ENCODE data around the gene PTHLH. TPM values are rescaled to one million over a fixed set of nuclear protein-coding genes. Genes with fewer than 3 reads are reported as not detected.
A peak's percentile ranks its signal among the peaks of the same experiment; 100 is the strongest.

The PTHLH gene
- total RNA-seq, 1 experiment from 2014 or later = 1.6 TPM

GRCh38 chr12:27951898-27952297 is 20.6 kb downstream of the PTHLH start:
- Histone ChIP-seq H3K9me3 (ENCODE audit: insufficient read depth, low read depth) (no peaks in the 10 kb centered on the region), H3K36me3 (ENCODE audit: low read depth) (no peaks in the 10 kb centered on the region), H3K4me1 (replicated peaks; ENCODE audit: insufficient read depth) (no peaks in the 10 kb centered on the region), H3F3A (ENCODE audit: insufficient read depth, low read depth) (no peaks in the 10 kb centered on the region), H3K4me2 (no peak overlapping the region), H3K4me3 (no peak overlapping the region), H3K79me2 (ENCODE audit: low read depth) (no peaks in the 10 kb centered on the region), H3K27me3 (ENCODE audit: insufficient read depth, low read depth) (no peaks in the 10 kb centered on the region), H3K27ac (no peak overlapping the region), H2AFZ (no peak overlapping the region), H3K9me2 (ENCODE audit: insufficient read depth) (no peaks in the 10 kb centered on the region), H4K20me1 (ENCODE audit: insufficient read depth) (no peaks in the 10 kb centered on the region)
- ChIA-PET CTCF (no interaction called here), POLR2A (ENCODE audit: unreplicated experiment) (interaction anchor here (0.6 kb wide), 1 partner anchor 11 kb away, joined by 9 read pairs; no protein-coding TSS in a partner anchor)
- no TSS peak for BruUV-seq (replicated peaks)
- intact Hi-C loops (cut with micrococcal nuclease; ENCODE audit: unreplicated experiment) = no loop called here
- no peak for DNase-seq
- no peak for TF ChIP-seq EZH2 (IDR thresholded peaks at IDR 0.05; ENCODE audit: low read depth)
- no peak for TF ChIP-seq CTCF (conservative IDR thresholded peaks at IDR 0.05)

GRCh38 chr12:27946421-27946820 is 26.1 kb downstream of the PTHLH start:
- no peaks in the 10 kb centered on the region for H3K9me2 ChIP-seq (ENCODE audit: insufficient read depth)
- no TSS peak for BruUV-seq (replicated peaks)
- no peak overlapping the region for H3K27ac ChIP-seq
- H2AFZ ChIP-seq = no peak overlapping the region
- ChIA-PET CTCF (no interaction called here), POLR2A (ENCODE audit: unreplicated experiment) (interaction anchor here (0.6 kb wide), 1 partner anchor 236 kb away, joined by 3 read pairs; no protein-coding TSS in a partner anchor)
- H3K4me1 ChIP-seq (replicated peaks; ENCODE audit: insufficient read depth) = no peaks in the 10 kb centered on the region
- no peak for DNase-seq
- no peaks in the 10 kb centered on the region for H3F3A ChIP-seq (ENCODE audit: insufficient read depth, low read depth)
- TF ChIP-seq EZH2 (IDR thresholded peaks at IDR 0.05; ENCODE audit: low read depth) (no peak), CTCF (conservative IDR thresholded peaks at IDR 0.05) (no peak)
- no peaks in the 10 kb centered on the region for H3K79me2 ChIP-seq (ENCODE audit: low read depth)
- intact Hi-C loops (cut with micrococcal nuclease; ENCODE audit: unreplicated experiment) = no loop called here
- no peaks in the 10 kb centered on the region for H4K20me1 ChIP-seq (ENCODE audit: insufficient read depth)
- H3K36me3 ChIP-seq (ENCODE audit: low read depth) = 0 out of 2 replicates have a peak, but pooled peaks cover 4% of the 10 kb centered on the region
- H3K9me3 ChIP-seq (ENCODE audit: insufficient read depth, low read depth) = no peaks in the 10 kb centered on the region
- no peak overlapping the region for H3K4me3 ChIP-seq
- H3K4me2 ChIP-seq = no peak overlapping the region
- H3K27me3 ChIP-seq (ENCODE audit: insufficient read depth, low read depth) = no peaks in the 10 kb centered on the region

- TF ChIP-seq CTCF (conservative IDR thresholded peaks at IDR 0.05) (peak; percentile 87), EZH2 (IDR thresholded peaks at IDR 0.05; ENCODE audit: low read depth) (no peak)
- Histone ChIP-seq H3K4me1 (replicated peaks; ENCODE audit: insufficient read depth) (no peaks in the 10 kb centered on the region), H3K9me3 (ENCODE audit: insufficient read depth, low read depth) (no peaks in the 10 kb centered on the region), H4K20me1 (ENCODE audit: insufficient read depth) (no peaks in the 10 kb centered on the region), H3K27ac (no peak overlapping the region), H3K27me3 (ENCODE audit: insufficient read depth, low read depth) (no peaks in the 10 kb centered on the region), H3K36me3 (ENCODE audit: low read depth) (no peaks in the 10 kb centered on the region), H3K4me2 (no peak overlapping the region), H3F3A (ENCODE audit: insufficient read depth, low read depth) (no peaks in the 10 kb centered on the region; the same call in 1 of the 2 replicates), H2AFZ (no peak overlapping the region), H3K4me3 (no peak overlapping the region), H3K9me2 (ENCODE audit: insufficient read depth) (no peaks in the 10 kb centered on the region), H3K79me2 (ENCODE audit: low read depth) (no peaks in the 10 kb centered on the region)
- intact Hi-C loops (cut with micrococcal nuclease; ENCODE audit: unreplicated experiment) = loop anchor here (1.0 kb wide), 1 partner anchor 208 kb away; no protein-coding TSS in a partner anchor
- CTCF ChIA-PET = interaction anchor here (0.6 to 1.2 kb wide), 3 partner anchors 29 to 208 kb away, joined by 3 to 5 read pairs (median 4); no protein-coding TSS in a partner anchor
- no TSS peak for BruUV-seq (replicated peaks)
- peak; percentile 64 to 81 for DNase-seq
- POLR2A ChIA-PET (ENCODE audit: unreplicated experiment) = interaction anchor here (0.6 kb wide), 1 partner anchor 11 kb away, joined by 9 read pairs; no protein-coding TSS in a partner anchor
Measured at GRCh38 chr12:27940756-27941402, 31.7 kb downstream of the PTHLH start.
